Measurements from ENCODE around the gene EPHA6.

EPHA6 gene

DNA sequence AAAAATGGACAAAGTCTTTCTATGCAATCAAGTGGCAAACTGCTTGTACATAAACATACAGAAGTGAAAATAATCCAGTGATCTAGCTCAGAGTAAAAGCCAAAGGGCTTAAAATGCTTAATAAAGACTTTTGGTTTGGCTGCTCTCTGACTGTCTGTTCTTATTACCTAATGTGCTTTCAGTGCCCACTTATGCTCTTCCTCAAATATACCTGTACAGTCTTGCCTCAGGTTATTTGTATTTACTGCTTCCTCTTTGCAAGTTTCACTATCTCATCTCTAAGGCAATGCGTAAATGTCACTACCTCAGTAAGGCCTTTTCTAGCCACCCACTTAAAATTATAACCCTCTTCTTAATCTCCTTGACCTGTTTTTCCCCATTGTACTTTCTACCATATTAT lies 171.8 kb downstream of the EPHA6 start:
- DNase-seq (ENCODE audit: low spot score) = no peak
- H3K27ac ChIP-seq = no peak overlapping the region
- no peak overlapping the region for H3K4me3 ChIP-seq
- TF ChIP-seq, protein P1, sequence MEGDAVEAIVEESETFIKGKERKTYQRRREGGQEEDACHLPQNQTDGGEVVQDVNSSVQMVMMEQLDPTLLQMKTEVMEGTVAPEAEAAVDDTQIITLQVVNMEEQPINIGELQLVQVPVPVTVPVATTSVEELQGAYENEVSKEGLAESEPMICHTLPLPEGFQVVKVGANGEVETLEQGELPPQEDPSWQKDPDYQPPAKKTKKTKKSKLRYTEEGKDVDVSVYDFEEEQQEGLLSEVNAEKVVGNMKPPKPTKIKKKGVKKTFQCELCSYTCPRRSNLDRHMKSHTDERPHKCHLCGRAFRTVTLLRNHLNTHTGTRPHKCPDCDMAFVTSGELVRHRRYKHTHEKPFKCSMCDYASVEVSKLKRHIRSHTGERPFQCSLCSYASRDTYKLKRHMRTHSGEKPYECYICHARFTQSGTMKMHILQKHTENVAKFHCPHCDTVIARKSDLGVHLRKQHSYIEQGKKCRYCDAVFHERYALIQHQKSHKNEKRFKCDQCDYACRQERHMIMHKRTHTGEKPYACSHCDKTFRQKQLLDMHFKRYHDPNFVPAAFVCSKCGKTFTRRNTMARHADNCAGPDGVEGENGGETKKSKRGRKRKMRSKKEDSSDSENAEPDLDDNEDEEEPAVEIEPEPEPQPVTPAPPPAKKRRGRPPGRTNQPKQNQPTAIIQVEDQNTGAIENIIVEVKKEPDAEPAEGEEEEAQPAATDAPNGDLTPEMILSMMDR (IDR thresholded peaks at IDR 0.05) = no peak

DNA sequence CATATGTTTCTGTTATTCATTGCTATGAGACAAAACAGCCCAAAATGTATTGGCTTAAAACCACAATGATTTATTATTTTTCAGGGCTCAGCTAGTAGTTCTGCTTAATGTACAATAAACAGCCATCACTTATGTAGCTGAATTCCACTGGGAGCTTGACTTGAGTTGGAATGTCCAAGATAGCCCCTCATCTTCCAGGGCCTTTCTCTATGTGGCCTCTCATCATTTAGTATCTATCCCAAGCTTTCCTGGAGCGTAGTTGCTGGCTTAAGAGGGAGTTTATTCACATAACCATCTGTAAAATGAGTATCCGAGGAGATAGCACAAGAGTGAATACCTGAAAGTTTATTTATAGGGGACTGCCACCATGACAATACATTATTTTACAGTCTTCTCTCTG lies 176.8 kb downstream of the EPHA6 start:
- no peak for DNase-seq (ENCODE audit: low spot score)
- Histone ChIP-seq H3K27ac (no peak overlapping the region), H3K4me3 (no peak overlapping the region)
- TF ChIP-seq, protein P1 (IDR thresholded peaks at IDR 0.05) = no peak

DNA sequence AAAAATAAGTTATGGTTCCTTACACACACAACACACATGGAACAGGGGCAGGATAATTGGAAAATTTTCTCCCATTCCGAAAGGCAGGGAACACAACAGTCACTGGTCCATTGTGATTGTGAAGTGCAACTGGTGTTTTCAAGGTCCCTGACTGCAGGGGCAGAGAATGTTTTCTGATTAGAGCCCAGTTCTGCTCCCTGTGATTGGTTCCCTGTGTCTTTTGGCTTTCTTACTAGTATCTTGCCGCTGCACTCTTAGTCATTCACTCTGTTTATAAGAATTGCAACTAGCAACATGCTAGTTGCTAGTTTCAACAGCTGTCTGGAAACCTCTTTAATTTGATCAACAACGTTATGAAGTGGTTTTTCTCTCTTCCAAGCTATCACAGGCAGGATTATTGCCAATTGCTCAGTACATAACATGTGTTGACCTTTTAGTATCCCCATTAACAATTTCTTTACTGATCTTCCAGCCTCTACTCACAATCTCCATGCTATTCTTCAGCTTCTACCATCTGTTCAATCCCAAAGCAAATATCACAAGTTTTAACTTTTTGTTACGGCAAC lies 177.5 kb downstream of the EPHA6 start:
- TF ChIP-seq, protein P1 (IDR thresholded peaks at IDR 0.05) = no peak
- Histone ChIP-seq H3K4me3 (no peak overlapping the region), H3K27ac (no peak overlapping the region)
- no peak for DNase-seq (ENCODE audit: low spot score)

DNA sequence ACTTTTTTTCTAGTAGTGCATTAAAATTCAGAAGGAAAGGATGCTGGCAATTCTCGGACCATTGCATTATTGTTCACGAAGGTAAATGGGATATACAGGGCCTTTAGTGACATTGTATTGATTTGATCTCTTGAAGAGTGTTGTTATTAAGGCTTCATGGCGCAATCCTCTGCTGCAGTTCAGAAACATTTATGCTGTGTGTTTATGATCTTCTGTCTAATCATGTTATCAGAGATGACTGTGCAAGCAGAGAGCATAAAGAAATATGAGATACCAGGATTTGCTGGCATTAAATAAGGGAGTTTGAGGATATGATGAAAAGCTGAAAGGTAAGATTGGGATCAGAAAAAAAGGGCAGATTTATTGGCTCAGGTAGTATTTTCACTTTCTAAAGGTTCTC lies 180.6 kb downstream of the EPHA6 start:
- no peak overlapping the region for H3K4me3 ChIP-seq
- TF ChIP-seq, protein P1 (IDR thresholded peaks at IDR 0.05) = no peak
- H3K27ac ChIP-seq = no peak overlapping the region
- no peak for DNase-seq (ENCODE audit: low spot score)

DNA sequence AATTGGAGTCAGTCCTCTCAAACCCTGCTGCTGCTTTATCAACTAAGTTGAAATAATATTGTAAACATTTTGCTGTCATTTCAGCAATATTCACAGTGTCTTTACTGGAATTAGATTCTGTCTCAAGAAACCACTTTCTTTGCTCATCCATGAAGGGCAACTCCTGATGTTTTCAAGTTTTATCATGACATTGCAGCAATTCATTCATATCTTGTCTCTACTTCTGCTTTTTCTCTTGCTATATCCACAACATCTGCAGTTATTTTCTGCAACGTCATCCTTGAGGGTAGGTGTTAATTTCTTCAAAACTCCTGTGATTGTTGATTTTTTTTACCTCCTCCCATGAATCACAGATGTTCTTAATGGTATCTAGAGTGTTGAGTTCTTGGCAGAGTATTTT lies 181.6 kb downstream of the EPHA6 start:
- no peak overlapping the region for H3K4me3 ChIP-seq
- no peak for DNase-seq (ENCODE audit: low spot score)
- no peak overlapping the region for H3K27ac ChIP-seq
- TF ChIP-seq, protein P1 (IDR thresholded peaks at IDR 0.05) = no peak

DNA sequence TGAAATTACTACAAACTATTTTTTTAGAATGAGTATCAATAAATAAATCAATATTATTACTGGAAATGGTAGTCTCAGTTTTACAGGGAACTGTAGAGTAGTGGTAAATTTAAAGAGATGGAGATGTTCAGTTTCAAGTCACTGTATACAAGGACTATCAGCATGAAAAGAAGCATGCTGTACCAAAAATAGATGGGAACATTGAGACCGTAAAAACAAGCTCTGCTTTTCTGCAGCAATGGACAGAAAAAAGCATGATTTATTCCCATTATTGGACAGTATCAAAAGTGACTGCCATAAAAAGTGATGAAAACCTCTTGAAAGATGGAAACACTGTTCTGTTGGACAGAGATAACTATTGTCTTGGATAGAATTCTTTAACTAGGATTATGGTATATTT lies 187.2 kb downstream of the EPHA6 start:
- no peak overlapping the region for H3K4me3 ChIP-seq
- TF ChIP-seq, protein P1 (IDR thresholded peaks at IDR 0.05) = no peak
- DNase-seq (ENCODE audit: low spot score) = no peak
- H3K27ac ChIP-seq = no peak overlapping the region

DNA sequence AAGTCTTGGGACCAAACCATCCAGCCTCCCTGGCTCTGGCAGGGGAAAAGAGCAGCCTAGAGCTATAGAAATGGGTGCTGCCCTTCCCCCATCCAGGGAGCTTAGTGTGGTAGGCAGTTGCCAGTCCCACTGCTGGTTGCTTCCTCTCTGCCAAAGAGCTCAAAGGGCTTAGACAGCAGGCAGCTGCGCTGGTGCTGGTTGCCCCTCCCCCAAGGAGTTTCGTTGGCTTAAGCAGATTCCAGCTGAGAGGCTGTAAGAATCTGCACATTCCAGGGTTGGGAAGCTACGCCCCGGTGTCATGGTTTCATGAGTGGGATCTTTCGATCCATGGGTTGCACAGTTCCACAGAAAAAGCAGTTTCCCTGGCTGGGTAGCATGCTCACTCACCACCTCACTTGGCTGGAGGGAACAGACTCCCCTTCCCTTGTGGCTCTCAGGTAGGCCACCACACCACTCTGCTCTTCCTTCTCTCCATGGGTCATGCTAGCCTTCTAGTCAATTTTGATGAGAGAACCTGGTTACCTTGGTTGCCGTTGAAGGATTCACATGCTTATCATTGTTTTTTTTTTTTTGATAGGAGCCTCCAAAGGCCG lies 195.1 kb downstream of the EPHA6 start:
- H3K27ac ChIP-seq = no peak overlapping the region
- TF ChIP-seq, protein P1 (IDR thresholded peaks at IDR 0.05) = no peak
- no peak overlapping the region for H3K4me3 ChIP-seq
- DNase-seq (ENCODE audit: low spot score) = no peak

Measured in coronary artery (tissue), 2 donors.